ENCODE measurements around the gene PPP2R1B. TPM values are rescaled to one million over a fixed set of nuclear protein-coding genes. Genes with fewer than 3 reads are reported as not detected.

Gene PPP2R1B
- total RNA-seq, 1 experiment from 2014 or later: 105 TPM

DNA sequence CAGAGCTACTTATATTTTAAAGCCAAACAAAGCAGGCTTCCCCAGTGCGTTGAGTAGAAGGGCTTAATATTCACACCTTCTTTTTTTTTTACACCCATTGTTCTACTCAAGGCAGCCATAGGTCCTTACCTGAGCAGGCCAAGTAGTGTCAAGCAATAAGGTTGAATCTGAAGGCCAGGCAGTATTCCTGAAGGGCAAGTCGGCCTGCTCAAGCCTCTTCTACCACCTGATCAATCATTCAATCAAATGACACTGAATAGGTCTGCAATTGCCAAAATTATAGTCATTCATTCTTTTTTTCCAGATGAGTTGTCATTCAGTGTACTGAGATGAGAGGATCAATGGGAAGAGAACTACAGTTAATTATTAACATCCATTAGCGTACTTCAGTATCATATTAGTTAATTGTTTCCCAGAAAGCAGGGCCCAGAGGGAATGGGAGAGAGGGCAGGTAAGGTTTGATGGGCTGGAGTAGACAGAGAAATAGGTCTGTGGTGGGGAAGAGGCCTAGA lies 11.9 kb upstream of the PPP2R1B start:
- no peak overlapping the region for H2AK5ac ChIP-seq (ENCODE audit: insufficient read length, low read length)
- no peaks in the 10 kb centered on the region for H3K36me3 Mint-ChIP-seq (ENCODE audit: insufficient read depth in 1 of 3, low read depth in 3 of 3)
- H3K23ac ChIP-seq (ENCODE audit: insufficient read length, low read depth, low read length): no peak overlapping the region
- H3K14ac ChIP-seq (ENCODE audit: insufficient read depth, low read length): no peak overlapping the region
- H3K9me3 Mint-ChIP-seq: no peaks in the 10 kb centered on the region
- no peaks in the 10 kb centered on the region for H3K79me1 ChIP-seq (ENCODE audit: insufficient read depth, low read depth, low read length, poor library complexity, severe bottlenecking)
- peak overlapping the region in 1 of 3 experiments; percentile 62; a peak in 2 of 7 replicates for H3K27ac Mint-ChIP-seq
- no peak overlapping the region for H3T11ph ChIP-seq (ENCODE audit: low read length)
- H4K91ac ChIP-seq (ENCODE audit: insufficient read length, low read depth, low read length): no peak overlapping the region
- no peaks in the 10 kb centered on the region for H4K20me1 ChIP-seq (ENCODE audit: control insufficient read depth, insufficient read depth, insufficient read length)
- H2BK5ac ChIP-seq (ENCODE audit: insufficient read length, low read length): no peak overlapping the region
- no peaks in the 10 kb centered on the region for H3K27me3 ChIP-seq (ENCODE audit: insufficient read depth, low read length)
- H4K5ac ChIP-seq (ENCODE audit: insufficient read length, low read depth, low read length): no peak overlapping the region
- peaks cover 3 to 5% of the 10 kb centered on the region in 2 experiments; a peak in 2 of 4 replicates for H3K4me1 Mint-ChIP-seq
- WGBS (ENCODE audit: extremely low coverage, insufficient read length, low lambda C conversion rate): no CpG with 5 or more reads among the region's 3 CpGs
- H2BK12ac ChIP-seq (ENCODE audit: insufficient read length, low read depth, low read length): no peak overlapping the region
- H2BK15ac ChIP-seq (ENCODE audit: low read depth, low read length): no peak overlapping the region
- TF ChIP-seq, protein P1, sequence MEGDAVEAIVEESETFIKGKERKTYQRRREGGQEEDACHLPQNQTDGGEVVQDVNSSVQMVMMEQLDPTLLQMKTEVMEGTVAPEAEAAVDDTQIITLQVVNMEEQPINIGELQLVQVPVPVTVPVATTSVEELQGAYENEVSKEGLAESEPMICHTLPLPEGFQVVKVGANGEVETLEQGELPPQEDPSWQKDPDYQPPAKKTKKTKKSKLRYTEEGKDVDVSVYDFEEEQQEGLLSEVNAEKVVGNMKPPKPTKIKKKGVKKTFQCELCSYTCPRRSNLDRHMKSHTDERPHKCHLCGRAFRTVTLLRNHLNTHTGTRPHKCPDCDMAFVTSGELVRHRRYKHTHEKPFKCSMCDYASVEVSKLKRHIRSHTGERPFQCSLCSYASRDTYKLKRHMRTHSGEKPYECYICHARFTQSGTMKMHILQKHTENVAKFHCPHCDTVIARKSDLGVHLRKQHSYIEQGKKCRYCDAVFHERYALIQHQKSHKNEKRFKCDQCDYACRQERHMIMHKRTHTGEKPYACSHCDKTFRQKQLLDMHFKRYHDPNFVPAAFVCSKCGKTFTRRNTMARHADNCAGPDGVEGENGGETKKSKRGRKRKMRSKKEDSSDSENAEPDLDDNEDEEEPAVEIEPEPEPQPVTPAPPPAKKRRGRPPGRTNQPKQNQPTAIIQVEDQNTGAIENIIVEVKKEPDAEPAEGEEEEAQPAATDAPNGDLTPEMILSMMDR (conservative IDR thresholded peaks at IDR 0.05): no peak
- H3K79me2 ChIP-seq (ENCODE audit: insufficient read depth, low read length): no peaks in the 10 kb centered on the region
- no peak overlapping the region for H3K27ac ChIP-seq (ENCODE audit: insufficient read length, low read depth, low read length)
- H3K4me3 Mint-ChIP-seq: no peak overlapping the region
- H4K8ac ChIP-seq (replicated peaks; ENCODE audit: insufficient read length, low read depth, low read length): no peak overlapping the region
- no peaks in the 10 kb centered on the region for H3K23me2 ChIP-seq (ENCODE audit: insufficient read length, low read depth, low read length, poor library complexity, severe bottlenecking)
- H3K9me3 ChIP-seq (ENCODE audit: control insufficient read depth, low read depth, low read length): no peaks in the 10 kb centered on the region
- no peak overlapping the region for H3K9ac ChIP-seq (ENCODE audit: extremely low read depth, insufficient read length, low read length)
- H2BK20ac ChIP-seq (ENCODE audit: low read depth, low read length, poor library complexity, severe bottlenecking): no peak overlapping the region
- no peak overlapping the region for H3K4me2 ChIP-seq (ENCODE audit: insufficient read depth, insufficient read length, low read length)
- H3K27me3 Mint-ChIP-seq (ENCODE audit: low read depth): no peaks in the 10 kb centered on the region
- H3K18ac ChIP-seq (ENCODE audit: insufficient read length, low read depth, low read length): no peak overlapping the region
- H2BK120ac ChIP-seq (ENCODE audit: low read depth, low read length, poor library complexity, severe bottlenecking): no peak overlapping the region
- H3K56ac ChIP-seq (ENCODE audit: insufficient read length, low read depth, low read length): no peak overlapping the region
- H2AFZ ChIP-seq (ENCODE audit: low read length): no peak overlapping the region
- H3K4me1 ChIP-seq (ENCODE audit: insufficient read depth, low read length): no peaks in the 10 kb centered on the region
- no peak overlapping the region for H3K4ac ChIP-seq (ENCODE audit: low read depth, low read length)
- DNase-seq: no peak
